ENCODE measurements around the gene CBY3. TPM values are rescaled to one million over a fixed set of nuclear protein-coding genes. Genes with fewer than 3 reads are reported as not detected.

CBY3 gene
- not detected in 2 replicates for total RNA-seq

DNA sequence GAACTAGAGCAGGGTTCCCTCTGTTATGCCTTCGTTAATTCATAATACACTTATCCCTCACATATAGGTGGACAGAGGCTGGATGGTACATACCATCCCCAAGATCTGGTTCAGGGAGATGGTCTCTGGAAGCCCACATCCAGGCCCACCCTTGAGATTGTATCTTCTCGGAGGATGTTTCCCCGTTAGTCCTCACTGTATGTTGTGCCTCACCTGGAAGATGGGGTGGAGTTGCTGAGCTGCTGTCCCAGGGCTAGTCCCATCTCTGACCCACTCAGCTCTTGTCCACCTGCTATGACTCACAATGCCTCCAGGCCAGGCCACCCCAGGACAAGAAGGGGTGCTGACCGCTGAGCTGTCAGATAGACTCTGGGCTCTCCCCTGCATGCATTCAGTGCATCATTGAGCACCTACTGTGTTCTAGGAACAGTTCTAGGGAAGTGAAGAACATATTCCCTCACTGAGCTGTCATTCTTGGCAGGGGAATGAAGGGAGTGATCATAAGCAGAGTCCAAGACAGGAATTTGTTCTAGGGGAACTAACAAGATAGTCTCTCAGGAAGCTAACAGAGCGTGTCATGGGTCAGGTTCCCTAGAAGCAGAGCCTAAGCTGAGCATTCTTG lies at the start of gene CBY3:
Gene CBY3, minus strand, starts transcription at position 255 of the 622 bp plus-strand sequence. Its CDS starts 116 bp downstream, at position 139.

DNA sequence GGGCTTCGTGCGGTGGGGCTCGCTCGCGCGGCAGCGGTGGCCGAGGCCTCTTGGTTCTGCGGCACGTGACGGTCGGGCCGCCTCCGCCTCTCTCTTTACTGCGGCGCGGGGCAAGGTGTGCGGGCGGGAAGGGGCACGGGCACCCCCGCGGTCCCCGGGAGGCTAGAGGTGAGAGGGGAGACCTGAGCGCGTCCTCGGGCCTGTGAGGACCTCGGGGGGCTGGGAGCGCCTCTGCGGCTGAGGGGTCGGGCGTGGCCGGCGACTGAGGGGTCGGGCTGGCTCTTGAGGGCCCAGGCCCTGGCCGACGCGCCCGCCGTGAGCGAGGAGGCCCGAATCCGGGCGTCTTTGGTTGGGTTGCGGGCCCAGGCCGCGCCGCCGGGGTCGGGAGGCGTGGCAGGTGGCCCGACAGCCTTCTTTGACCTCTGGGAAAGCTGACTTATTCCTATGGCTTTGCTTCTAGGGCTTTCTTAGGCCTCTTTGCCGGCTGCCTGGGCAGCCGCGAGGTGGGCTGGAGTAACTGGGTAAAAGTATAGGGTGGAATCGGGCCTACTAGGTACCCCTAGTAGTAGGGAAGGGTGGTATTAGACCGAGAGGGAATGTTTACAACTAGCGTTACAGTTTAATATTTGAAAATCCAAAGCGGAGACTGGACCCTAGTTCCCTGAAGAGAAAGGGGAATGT lies 18.2 kb upstream of the CBY3 start, which contains the start of gene CANX:
Gene CANX, plus strand, starts transcription at position 33 of the 681 bp plus-strand sequence. CDS start 6,715 bp downstream, outside the sequence.

Other genes with a start within 250 kb of the CBY3 start
- gene RUFY1, start 130.5 kb downstream of the CBY3 start, total RNA-seq: 46.4 and 58.1 TPM in 2 replicates
- gene HNRNPH1, start 57.4 kb downstream of the CBY3 start, total RNA-seq: 509 and 722 TPM in 2 replicates
- gene CANX, start 17.9 kb upstream of the CBY3 start, total RNA-seq: 957 and 1,184 TPM in 2 replicates
- gene MAML1, start 51.8 kb upstream of the CBY3 start, total RNA-seq: 3.4 and 6.5 TPM in 2 replicates
- gene LTC4S, start 113.0 kb upstream of the CBY3 start, total RNA-seq: 0.19 and 1.4 TPM in 2 replicates
- gene MGAT4B, start 125.8 kb upstream of the CBY3 start, total RNA-seq: 106 and 125 TPM in 2 replicates
- gene SQSTM1, start 139.9 kb upstream of the CBY3 start, total RNA-seq: 256 and 857 TPM in 2 replicates
- gene MRNIP, start 177.8 kb upstream of the CBY3 start, total RNA-seq: 11.9 and 17.2 TPM in 2 replicates
- gene TBC1D9B, start 226.9 kb upstream of the CBY3 start, total RNA-seq: 54.1 and 58.9 TPM in 2 replicates